ENCODE measurements around the gene ACTG2.

The ACTG2 gene

GRCh38 chr2:73961823-73962615 is 69.2 kb downstream of the ACTG2 start:
- POLR2A ChIA-PET: no interaction called here
- no peak overlapping the region for H3K4me3 ChIP-seq (ENCODE audit: low read depth, low read length)
- DNase-seq (ENCODE audit: low read depth, low spot score): no peak
- no peak for TF ChIP-seq CTCF (IDR thresholded peaks at IDR 0.05; ENCODE audit: insufficient read depth, low read length, missing control alignments)
- CTCF ChIA-PET: no interaction called here

- no peak for DNase-seq (ENCODE audit: low read depth, low spot score)
- CTCF ChIA-PET: interaction anchor here (1.1 kb wide), 1 partner anchor 24 kb away, joined by 4 read pairs; no protein-coding TSS in a partner anchor
- TF ChIP-seq CTCF (IDR thresholded peaks at IDR 0.05; ENCODE audit: insufficient read depth, low read length, missing control alignments): no peak
- POLR2A ChIA-PET: no interaction called here
- no peak overlapping the region for H3K4me3 ChIP-seq (ENCODE audit: low read depth, low read length)
Observed at GRCh38 chr2:73962798-73963197, 70.0 kb downstream of the ACTG2 start.

GRCh38 chr2:73963385-73964120 is 70.7 kb downstream of the ACTG2 start:
- CTCF ChIA-PET: interaction anchor here (0.7 to 1.1 kb wide), 2 partner anchors 18 to 25 kb away, joined by 3 to 4 read pairs; no protein-coding TSS in a partner anchor
- no peak overlapping the region for H3K4me3 ChIP-seq (ENCODE audit: low read depth, low read length)
- TF ChIP-seq CTCF (IDR thresholded peaks at IDR 0.05; ENCODE audit: insufficient read depth, low read length, missing control alignments): no peak
- POLR2A ChIA-PET: no interaction called here
- DNase-seq (ENCODE audit: low read depth, low spot score): no peak

- POLR2A ChIA-PET: no interaction called here
- no peak for DNase-seq (ENCODE audit: low read depth, low spot score)
- TF ChIP-seq CTCF (IDR thresholded peaks at IDR 0.05; ENCODE audit: insufficient read depth, low read length, missing control alignments): no peak
- CTCF ChIA-PET: interaction anchor here (0.7 kb wide), 1 partner anchor 18 kb away, joined by 3 read pairs; no protein-coding TSS in a partner anchor
- H3K4me3 ChIP-seq (ENCODE audit: low read depth, low read length): no peak overlapping the region
Observed at GRCh38 chr2:73964223-73964622, 71.4 kb downstream of the ACTG2 start.

GRCh38 chr2:73965053-73965452 is 72.2 kb downstream of the ACTG2 start:
- no peak overlapping the region for H3K4me3 ChIP-seq (ENCODE audit: low read depth, low read length)
- no peak for DNase-seq (ENCODE audit: low read depth, low spot score)
- ChIA-PET POLR2A (no interaction called here), CTCF (no interaction called here)
- no peak for TF ChIP-seq CTCF (IDR thresholded peaks at IDR 0.05; ENCODE audit: insufficient read depth, low read length, missing control alignments)

- H3K4me3 ChIP-seq (ENCODE audit: low read depth, low read length): no peak overlapping the region
- DNase-seq (ENCODE audit: low read depth, low spot score): no peak
- no peak for TF ChIP-seq CTCF (IDR thresholded peaks at IDR 0.05; ENCODE audit: insufficient read depth, low read length, missing control alignments)
- CTCF ChIA-PET: interaction anchor here (1.2 to 1.8 kb wide), 2 partner anchors 10 to 11 kb away, joined by 4 read pairs; no protein-coding TSS in a partner anchor
- POLR2A ChIA-PET: no interaction called here
Observed at GRCh38 chr2:73968357-73968937, 75.6 kb downstream of the ACTG2 start.

Data from AG04449 (cell line).